SK-N-SH (cell line): Measurements from ENCODE around the gene TMEM212.

Experiments
- CTCF ChIP-seq: fragments of 200-600 bp; sonication (generic); IDR thresholded peaks from 2 replicates; pipeline ENCODE4 v1.6.1; 2017; ENCODE audit warnings: antibody characterized with exemption, mild to moderate bottlenecking, moderate library complexity
- ELF1 ChIP-seq: IDR thresholded peaks from 2 replicates; pipeline ENCODE4 v1.4.0; 2012
- EZH2phosphoT487 ChIP-seq: fragments of 200-600 bp; sonication (generic); IDR thresholded peaks from 2 replicates; pipeline ENCODE4 v1.6.1; 2017; ENCODE audit warnings: low read depth, mixed run types, mild to moderate bottlenecking, antibody characterized with exemption, moderate library complexity, borderline replicate concordance
- JUND ChIP-seq: IDR thresholded peaks from 2 replicates; pipeline ENCODE4 v1.4.0; 2012
- NFIC ChIP-seq: IDR thresholded peaks from 2 replicates; pipeline ENCODE4 v1.4.0; 2012; ENCODE audit warnings: borderline replicate concordance
- POLR2AphosphoS5 ChIP-seq: IDR thresholded peaks from 2 replicates; pipeline ENCODE4 v1.6.1; 2012; ENCODE audit warnings: low read depth, low read length
- REST ChIP-seq: IDR thresholded peaks from 2 replicates; pipeline ENCODE4 v1.6.1; 2012; ENCODE audit warnings: mild to moderate bottlenecking, low read depth, low read length, moderate library complexity
- RFX5 ChIP-seq: IDR thresholded peaks from 2 replicates; pipeline ENCODE4 v1.6.1; 2012; ENCODE audit warnings: mild to moderate bottlenecking, improper control_type of control experiment, low read length
- SMC3 ChIP-seq: IDR thresholded peaks from 2 replicates; pipeline ENCODE4 v1.6.1; 2012; ENCODE audit warnings: low read depth, low read length, improper control_type of control experiment
- TAF1 ChIP-seq: IDR thresholded peaks from 2 replicates; pipeline ENCODE4 v1.6.1; 2012; ENCODE audit warnings: low read depth, mild to moderate bottlenecking, low read length, moderate library complexity, borderline replicate concordance
- TEAD4 ChIP-seq: IDR thresholded peaks from 2 replicates; pipeline ENCODE4 v1.4.0; 2012; ENCODE audit warnings: mild to moderate bottlenecking, borderline replicate concordance; ENCODE audit not compliant: insufficient read depth
- USF2 ChIP-seq: fragments of 150-350 bp; IDR thresholded peaks from 2 replicates; pipeline ENCODE4 v1.6.1; 2017; ENCODE audit warnings: antibody characterized with exemption, low read length, low read depth, borderline replicate concordance
- ZBTB33 ChIP-seq: IDR thresholded peaks from 2 replicates; pipeline ENCODE4 v1.4.0; 2012; ENCODE audit warnings: low read depth, borderline replicate concordance

- TF ChIP-seq EZH2phosphoT487 (no peak), ZBTB33 (no peak), CTCF (no peak), NFIC (no peak), TEAD4 (no peak), JUND (no peak), ELF1 (no peak), RFX5 (no peak), REST (no peak), SMC3 (no peak), POLR2AphosphoS5 (no peak), USF2 (no peak), TAF1 (no peak)
These were observed 41.2 kb upstream of the TMEM212 start for GRCh38 chr3:171801738-171802589.
